Measurements from ENCODE around the gene ADAT1. TPM values are rescaled to one million over a fixed set of nuclear protein-coding genes. Genes with fewer than 3 reads are reported as not detected.

Gene ADAT1
- total RNA-seq, 1 experiment from 2014 or later, result 44.2 TPM

GRCh38 chr16:75640598-75640997, 17.5 kb upstream of the ADAT1 start:
- intact Hi-C loops (cut with micrococcal nuclease), result loop anchor here (5.0 kb wide), 1 partner anchor 1532 kb away; no protein-coding TSS in a partner anchor
- no TSS peak for BruUV-seq (replicated peaks)
- POLR2A ChIA-PET, result no interaction called here
- no peak overlapping the region for H3K4me2 ChIP-seq (ENCODE audit: low read length)
- DNase-seq (ENCODE audit: low read depth, low spot score) (no peak), ATAC-seq (no peak)
- CTCF ChIA-PET, result no interaction called here
- H2AFZ ChIP-seq (ENCODE audit: low read depth, low read length, poor library complexity, severe bottlenecking), result no peak overlapping the region
- no peak overlapping the region for H3K4me3 ChIP-seq (replicated peaks in 1 of 2; ENCODE audit: low read depth in 1 of 2, low read length in 2 of 2)
- peaks cover 22% of the 10 kb centered on the region; the same call in 1 of the 2 replicates for H4K20me1 ChIP-seq (ENCODE audit: insufficient read depth)
- H3K27ac ChIP-seq (ENCODE audit: low read depth, low read length), result no peak overlapping the region
- no peaks in the 10 kb centered on the region for H3K27me3 ChIP-seq (ENCODE audit: insufficient read depth, low read length)
- H3K9ac ChIP-seq (ENCODE audit: low read length), result no peak overlapping the region
- peaks cover 0 to 6% of the 10 kb centered on the region in 2 experiments; a peak in 3 of 4 replicates for H3K4me1 ChIP-seq (ENCODE audit: control insufficient read depth in 1 of 2, insufficient read depth in 2 of 2, low read length in 2 of 2)
- no peaks in the 10 kb centered on the region for H3K9me3 ChIP-seq (ENCODE audit: control insufficient read depth in 1 of 2, insufficient read depth in 1 of 2, low read depth in 1 of 2, low read length in 2 of 2)
- H3K79me2 ChIP-seq (ENCODE audit: insufficient read depth, low read length), result peaks cover 83% of the 10 kb centered on the region
- H3K36me3 ChIP-seq (ENCODE audit: control insufficient read depth in 1 of 2, insufficient read depth in 2 of 2, low read length in 2 of 2), result peaks cover 52 to 83% of the 10 kb centered on the region in 2 experiments
- TF ChIP-seq POLR2A (IDR thresholded peaks at IDR 0.05; ENCODE audit: borderline replicate concordance, extremely low read depth, insufficient read depth, insufficient read length) (no peak), SP1 (IDR thresholded peaks at IDR 0.05; ENCODE audit: low read depth) (no peak), JUND (IDR thresholded peaks at IDR 0.05) (no peak), EZH2phosphoT487 (IDR thresholded peaks at IDR 0.05; ENCODE audit: borderline replicate concordance) (no peak)
- H3K9me2 ChIP-seq (ENCODE audit: insufficient read depth), result no peaks in the 10 kb centered on the region
- RAD21 ChIA-PET (ENCODE audit: low non-redundant PET in 1 of 2, low total read pairs in 2 of 2, uncharacterized antibody in 2 of 2, unreplicated experiment in 2 of 2), result no interaction called here

GRCh38 chr16:75635036-75635435, 12.0 kb upstream of the ADAT1 start:
- no peak for ATAC-seq
- RAD21 ChIA-PET (ENCODE audit: low non-redundant PET in 1 of 2, low total read pairs in 2 of 2, uncharacterized antibody in 2 of 2, unreplicated experiment in 2 of 2), result no interaction called here
- H3K36me3 ChIP-seq (ENCODE audit: control insufficient read depth in 1 of 2, insufficient read depth in 2 of 2, low read length in 2 of 2), result peaks cover 62 to 76% of the 10 kb centered on the region in 2 experiments

More at GRCh38 chr16:75635036-75635435, 12.0 kb upstream of the ADAT1 start:
- Histone ChIP-seq H3K4me1 (ENCODE audit: control insufficient read depth in 1 of 2, insufficient read depth in 2 of 2, low read length in 2 of 2) (no peaks in the 10 kb centered on the region), H3K9me3 (ENCODE audit: control insufficient read depth in 1 of 2, insufficient read depth in 1 of 2, low read depth in 1 of 2, low read length in 2 of 2) (no peaks in the 10 kb centered on the region), H3K27me3 (ENCODE audit: insufficient read depth, low read length) (no peaks in the 10 kb centered on the region), H3K79me2 (ENCODE audit: insufficient read depth, low read length) (peaks cover 31% of the 10 kb centered on the region), H3K9ac (ENCODE audit: low read length) (no peak overlapping the region), H3K9me2 (ENCODE audit: insufficient read depth) (no peaks in the 10 kb centered on the region), H4K20me1 (ENCODE audit: insufficient read depth) (no peaks in the 10 kb centered on the region), H2AFZ (ENCODE audit: low read depth, low read length, poor library complexity, severe bottlenecking) (no peak overlapping the region), H3K4me2 (ENCODE audit: low read length) (no peak overlapping the region), H3K27ac (ENCODE audit: low read depth, low read length) (no peak overlapping the region), H3K4me3 (replicated peaks in 1 of 2; ENCODE audit: low read depth in 1 of 2, low read length in 2 of 2) (no peak overlapping the region)
- TF ChIP-seq POLR2A (IDR thresholded peaks at IDR 0.05; ENCODE audit: borderline replicate concordance, extremely low read depth, insufficient read depth, insufficient read length) (no peak), FOSL1 (IDR thresholded peaks at IDR 0.05; ENCODE audit: low read depth) (no peak), CTCF (IDR thresholded peaks at IDR 0.05 in 2 of 3, conservative IDR thresholded peaks at IDR 0.05 in 1 of 3; ENCODE audit: borderline replicate concordance in 1 of 3, insufficient read depth in 1 of 3, low read depth in 2 of 3, low read length in 2 of 3) (no peak), SRF (IDR thresholded peaks at IDR 0.05; ENCODE audit: low read depth) (no peak), JUND (IDR thresholded peaks at IDR 0.05) (no peak), EZH2 (IDR thresholded peaks at IDR 0.05) (no peak), ZFX (IDR thresholded peaks at IDR 0.05) (no peak), EZH2phosphoT487 (IDR thresholded peaks at IDR 0.05; ENCODE audit: borderline replicate concordance) (no peak), YY1 (IDR thresholded peaks at IDR 0.05; ENCODE audit: extremely low read depth, insufficient replicate concordance, low read depth, low read length) (no peak), SP1 (IDR thresholded peaks at IDR 0.05; ENCODE audit: low read depth) (no peak)
- TF ChIP-seq, protein P1, sequence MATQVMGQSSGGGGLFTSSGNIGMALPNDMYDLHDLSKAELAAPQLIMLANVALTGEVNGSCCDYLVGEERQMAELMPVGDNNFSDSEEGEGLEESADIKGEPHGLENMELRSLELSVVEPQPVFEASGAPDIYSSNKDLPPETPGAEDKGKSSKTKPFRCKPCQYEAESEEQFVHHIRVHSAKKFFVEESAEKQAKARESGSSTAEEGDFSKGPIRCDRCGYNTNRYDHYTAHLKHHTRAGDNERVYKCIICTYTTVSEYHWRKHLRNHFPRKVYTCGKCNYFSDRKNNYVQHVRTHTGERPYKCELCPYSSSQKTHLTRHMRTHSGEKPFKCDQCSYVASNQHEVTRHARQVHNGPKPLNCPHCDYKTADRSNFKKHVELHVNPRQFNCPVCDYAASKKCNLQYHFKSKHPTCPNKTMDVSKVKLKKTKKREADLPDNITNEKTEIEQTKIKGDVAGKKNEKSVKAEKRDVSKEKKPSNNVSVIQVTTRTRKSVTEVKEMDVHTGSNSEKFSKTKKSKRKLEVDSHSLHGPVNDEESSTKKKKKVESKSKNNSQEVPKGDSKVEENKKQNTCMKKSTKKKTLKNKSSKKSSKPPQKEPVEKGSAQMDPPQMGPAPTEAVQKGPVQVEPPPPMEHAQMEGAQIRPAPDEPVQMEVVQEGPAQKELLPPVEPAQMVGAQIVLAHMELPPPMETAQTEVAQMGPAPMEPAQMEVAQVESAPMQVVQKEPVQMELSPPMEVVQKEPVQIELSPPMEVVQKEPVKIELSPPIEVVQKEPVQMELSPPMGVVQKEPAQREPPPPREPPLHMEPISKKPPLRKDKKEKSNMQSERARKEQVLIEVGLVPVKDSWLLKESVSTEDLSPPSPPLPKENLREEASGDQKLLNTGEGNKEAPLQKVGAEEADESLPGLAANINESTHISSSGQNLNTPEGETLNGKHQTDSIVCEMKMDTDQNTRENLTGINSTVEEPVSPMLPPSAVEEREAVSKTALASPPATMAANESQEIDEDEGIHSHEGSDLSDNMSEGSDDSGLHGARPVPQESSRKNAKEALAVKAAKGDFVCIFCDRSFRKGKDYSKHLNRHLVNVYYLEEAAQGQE (IDR thresholded peaks at IDR 0.05; ENCODE audit: low read depth), result no peak
- BruUV-seq (replicated peaks), result no TSS peak
- no peak for DNase-seq (ENCODE audit: low read depth, low spot score)
- CTCF ChIA-PET, result no interaction called here
- intact Hi-C loops (cut with micrococcal nuclease), result no loop called here
- POLR2A ChIA-PET, result no interaction called here
